Measurements from ENCODE around the gene SLC30A7. TPM values are rescaled to one million over a fixed set of nuclear protein-coding genes. Genes with fewer than 3 reads are reported as not detected.

The SLC30A7 gene
- total and polyA plus RNA-seq, 2 of the 13 experiments (the other 11 are each of a cell fraction or from before 2014, with no cell fraction given) = 8.3 to 40.8 TPM

DNA sequence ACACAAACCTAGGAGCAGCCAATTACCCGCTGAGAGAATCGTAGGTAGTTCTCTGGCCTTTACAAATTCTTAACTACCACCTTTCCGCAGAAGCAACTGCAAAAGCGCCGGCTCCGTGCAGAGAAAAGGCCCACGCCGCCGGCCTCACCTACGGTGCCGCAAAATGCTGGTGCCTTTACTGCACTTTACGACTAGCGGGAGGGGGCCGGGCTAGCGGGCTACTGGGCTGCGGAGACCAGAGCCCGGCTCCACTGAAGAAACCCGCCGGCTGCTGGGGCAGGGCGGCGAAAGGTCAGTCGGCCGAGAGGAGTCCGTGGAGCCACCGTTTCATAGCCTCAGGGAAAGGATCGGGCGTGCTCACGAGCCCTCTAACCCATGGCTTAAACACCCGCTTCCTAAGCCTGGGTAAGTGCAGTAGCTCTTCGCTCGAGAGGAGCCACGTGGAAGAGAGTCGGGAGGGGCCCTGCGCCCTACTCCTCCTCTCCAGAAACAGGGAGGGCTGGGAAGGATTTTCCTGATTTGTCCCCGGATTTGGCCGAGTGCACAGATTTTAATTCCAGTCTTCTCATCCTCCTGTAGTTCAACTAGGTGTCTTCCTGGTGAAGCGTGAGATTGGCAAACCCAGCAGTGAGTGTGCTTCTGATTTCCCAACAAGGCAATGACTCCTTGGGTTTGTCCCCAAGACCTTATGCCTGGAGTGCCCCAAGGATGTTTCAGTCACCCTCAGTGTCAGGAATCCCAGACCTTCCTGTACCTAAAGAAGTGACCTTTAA, 130.0 kb downstream of the SLC30A7 start, which contains the start of gene DPH5 (continued):
- TF ChIP-seq PAF1 (CRISPR knock-in tag; IDR thresholded peaks at IDR 0.05) (no peak), TGIF2 (CRISPR knock-in tag; IDR thresholded peaks at IDR 0.05) (no peak; the same call in 1 of the 2 replicates), KDM5B (CRISPR knock-in tag; IDR thresholded peaks at IDR 0.05; ENCODE audit: borderline replicate concordance) (peak; percentile 59; the same call in 1 of the 2 replicates), BRCA1 (CRISPR knock-in tag; IDR thresholded peaks at IDR 0.05) (peak; percentile 41; the same call in 1 of the 2 replicates), AGO2 (optimal IDR thresholded peaks at IDR 0.05; ENCODE audit: low read depth, low read length) (no peak), ZNF589 (CRISPR knock-in tag; conservative IDR thresholded peaks at IDR 0.05) (0 out of 2 replicates have a peak, but pooled peaks have one; percentile 50), ZNF33A (CRISPR knock-in tag; IDR thresholded peaks at IDR 0.05; ENCODE audit: borderline replicate concordance) (no peak), FOSL1 (CRISPR knock-in tag; IDR thresholded peaks at IDR 0.05; ENCODE audit: borderline replicate concordance) (no peak), HDAC2 (CRISPR knock-in tag; IDR thresholded peaks at IDR 0.05) (peak; percentile 48; the same call in 1 of the 2 replicates), GPN1 (CRISPR knock-in tag; IDR thresholded peaks at IDR 0.05; ENCODE audit: borderline replicate concordance) (0 out of 2 replicates have a peak, but pooled peaks have one; percentile 24)
- TF ChIP-seq, protein P1, sequence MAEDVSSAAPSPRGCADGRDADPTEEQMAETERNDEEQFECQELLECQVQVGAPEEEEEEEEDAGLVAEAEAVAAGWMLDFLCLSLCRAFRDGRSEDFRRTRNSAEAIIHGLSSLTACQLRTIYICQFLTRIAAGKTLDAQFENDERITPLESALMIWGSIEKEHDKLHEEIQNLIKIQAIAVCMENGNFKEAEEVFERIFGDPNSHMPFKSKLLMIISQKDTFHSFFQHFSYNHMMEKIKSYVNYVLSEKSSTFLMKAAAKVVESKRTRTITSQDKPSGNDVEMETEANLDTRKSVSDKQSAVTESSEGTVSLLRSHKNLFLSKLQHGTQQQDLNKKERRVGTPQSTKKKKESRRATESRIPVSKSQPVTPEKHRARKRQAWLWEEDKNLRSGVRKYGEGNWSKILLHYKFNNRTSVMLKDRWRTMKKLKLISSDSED (CRISPR knock-in tag; IDR thresholded peaks at IDR 0.05) = no peak
- TF ChIP-seq, protein P2, sequence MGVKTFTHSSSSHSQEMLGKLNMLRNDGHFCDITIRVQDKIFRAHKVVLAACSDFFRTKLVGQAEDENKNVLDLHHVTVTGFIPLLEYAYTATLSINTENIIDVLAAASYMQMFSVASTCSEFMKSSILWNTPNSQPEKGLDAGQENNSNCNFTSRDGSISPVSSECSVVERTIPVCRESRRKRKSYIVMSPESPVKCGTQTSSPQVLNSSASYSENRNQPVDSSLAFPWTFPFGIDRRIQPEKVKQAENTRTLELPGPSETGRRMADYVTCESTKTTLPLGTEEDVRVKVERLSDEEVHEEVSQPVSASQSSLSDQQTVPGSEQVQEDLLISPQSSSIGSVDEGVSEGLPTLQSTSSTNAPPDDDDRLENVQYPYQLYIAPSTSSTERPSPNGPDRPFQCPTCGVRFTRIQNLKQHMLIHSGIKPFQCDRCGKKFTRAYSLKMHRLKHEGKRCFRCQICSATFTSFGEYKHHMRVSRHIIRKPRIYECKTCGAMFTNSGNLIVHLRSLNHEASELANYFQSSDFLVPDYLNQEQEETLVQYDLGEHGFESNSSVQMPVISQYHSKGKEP (CRISPR knock-in tag; IDR thresholded peaks at IDR 0.05) = no peak
- TF ChIP-seq, protein P3, sequence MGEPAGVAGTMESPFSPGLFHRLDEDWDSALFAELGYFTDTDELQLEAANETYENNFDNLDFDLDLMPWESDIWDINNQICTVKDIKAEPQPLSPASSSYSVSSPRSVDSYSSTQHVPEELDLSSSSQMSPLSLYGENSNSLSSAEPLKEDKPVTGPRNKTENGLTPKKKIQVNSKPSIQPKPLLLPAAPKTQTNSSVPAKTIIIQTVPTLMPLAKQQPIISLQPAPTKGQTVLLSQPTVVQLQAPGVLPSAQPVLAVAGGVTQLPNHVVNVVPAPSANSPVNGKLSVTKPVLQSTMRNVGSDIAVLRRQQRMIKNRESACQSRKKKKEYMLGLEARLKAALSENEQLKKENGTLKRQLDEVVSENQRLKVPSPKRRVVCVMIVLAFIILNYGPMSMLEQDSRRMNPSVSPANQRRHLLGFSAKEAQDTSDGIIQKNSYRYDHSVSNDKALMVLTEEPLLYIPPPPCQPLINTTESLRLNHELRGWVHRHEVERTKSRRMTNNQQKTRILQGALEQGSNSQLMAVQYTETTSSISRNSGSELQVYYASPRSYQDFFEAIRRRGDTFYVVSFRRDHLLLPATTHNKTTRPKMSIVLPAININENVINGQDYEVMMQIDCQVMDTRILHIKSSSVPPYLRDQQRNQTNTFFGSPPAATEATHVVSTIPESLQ (CRISPR knock-in tag; conservative IDR thresholded peaks at IDR 0.05) = no peak
- TF ChIP-seq, protein P4, sequence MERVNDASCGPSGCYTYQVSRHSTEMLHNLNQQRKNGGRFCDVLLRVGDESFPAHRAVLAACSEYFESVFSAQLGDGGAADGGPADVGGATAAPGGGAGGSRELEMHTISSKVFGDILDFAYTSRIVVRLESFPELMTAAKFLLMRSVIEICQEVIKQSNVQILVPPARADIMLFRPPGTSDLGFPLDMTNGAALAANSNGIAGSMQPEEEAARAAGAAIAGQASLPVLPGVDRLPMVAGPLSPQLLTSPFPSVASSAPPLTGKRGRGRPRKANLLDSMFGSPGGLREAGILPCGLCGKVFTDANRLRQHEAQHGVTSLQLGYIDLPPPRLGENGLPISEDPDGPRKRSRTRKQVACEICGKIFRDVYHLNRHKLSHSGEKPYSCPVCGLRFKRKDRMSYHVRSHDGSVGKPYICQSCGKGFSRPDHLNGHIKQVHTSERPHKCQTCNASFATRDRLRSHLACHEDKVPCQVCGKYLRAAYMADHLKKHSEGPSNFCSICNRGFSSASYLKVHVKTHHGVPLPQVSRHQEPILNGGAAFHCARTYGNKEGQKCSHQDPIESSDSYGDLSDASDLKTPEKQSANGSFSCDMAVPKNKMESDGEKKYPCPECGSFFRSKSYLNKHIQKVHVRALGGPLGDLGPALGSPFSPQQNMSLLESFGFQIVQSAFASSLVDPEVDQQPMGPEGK (CRISPR knock-in tag; IDR thresholded peaks at IDR 0.05) = peak; percentile 72
- TF ChIP-seq, protein P5, sequence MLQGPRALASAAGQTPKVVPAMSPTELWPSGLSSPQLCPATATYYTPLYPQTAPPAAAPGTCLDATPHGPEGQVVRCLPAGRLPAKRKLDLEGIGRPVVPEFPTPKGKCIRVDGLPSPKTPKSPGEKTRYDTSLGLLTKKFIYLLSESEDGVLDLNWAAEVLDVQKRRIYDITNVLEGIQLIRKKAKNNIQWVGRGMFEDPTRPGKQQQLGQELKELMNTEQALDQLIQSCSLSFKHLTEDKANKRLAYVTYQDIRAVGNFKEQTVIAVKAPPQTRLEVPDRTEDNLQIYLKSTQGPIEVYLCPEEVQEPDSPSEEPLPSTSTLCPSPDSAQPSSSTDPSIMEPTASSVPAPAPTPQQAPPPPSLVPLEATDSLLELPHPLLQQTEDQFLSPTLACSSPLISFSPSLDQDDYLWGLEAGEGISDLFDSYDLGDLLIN (CRISPR knock-in tag; IDR thresholded peaks at IDR 0.05; ENCODE audit: borderline replicate concordance) = no peak
- TF ChIP-seq, protein P6, sequence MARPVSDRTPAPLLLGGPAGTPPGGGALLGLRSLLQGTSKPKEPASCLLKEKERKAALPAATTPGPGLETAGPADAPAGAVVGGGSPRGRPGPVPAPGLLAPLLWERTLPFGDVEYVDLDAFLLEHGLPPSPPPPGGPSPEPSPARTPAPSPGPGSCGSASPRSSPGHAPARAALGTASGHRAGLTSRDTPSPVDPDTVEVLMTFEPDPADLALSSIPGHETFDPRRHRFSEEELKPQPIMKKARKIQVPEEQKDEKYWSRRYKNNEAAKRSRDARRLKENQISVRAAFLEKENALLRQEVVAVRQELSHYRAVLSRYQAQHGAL (CRISPR knock-in tag; IDR thresholded peaks at IDR 0.05; ENCODE audit: not compliant biosample characterization) = peak; percentile 44
- TF ChIP-seq, protein P7, sequence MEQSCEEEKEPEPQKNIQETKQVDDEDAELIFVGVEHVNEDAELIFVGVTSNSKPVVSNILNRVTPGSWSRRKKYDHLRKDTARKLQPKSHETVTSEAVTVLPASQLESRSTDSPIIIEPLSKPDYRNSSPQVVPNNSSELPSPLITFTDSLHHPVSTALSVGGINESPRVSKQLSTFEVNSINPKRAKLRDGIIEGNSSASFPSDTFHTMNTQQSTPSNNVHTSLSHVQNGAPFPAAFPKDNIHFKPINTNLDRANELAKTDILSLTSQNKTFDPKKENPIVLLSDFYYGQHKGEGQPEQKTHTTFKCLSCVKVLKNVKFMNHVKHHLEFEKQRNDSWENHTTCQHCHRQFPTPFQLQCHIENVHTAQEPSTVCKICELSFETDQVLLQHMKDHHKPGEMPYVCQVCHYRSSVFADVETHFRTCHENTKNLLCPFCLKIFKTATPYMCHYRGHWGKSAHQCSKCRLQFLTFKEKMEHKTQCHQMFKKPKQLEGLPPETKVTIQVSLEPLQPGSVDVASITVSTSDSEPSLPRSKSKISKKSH (CRISPR knock-in tag; IDR thresholded peaks at IDR 0.05; ENCODE audit: borderline replicate concordance) = peak; percentile 83; the same call in 1 of the 2 replicates
